HG03095 (cell line): ENCODE measurements around the gene PSMD14.

ENCODE experiments used
- ATAC-seq: cut with Tn5 transposase; IDR thresholded peaks from one replicate; pipeline ENCODE4 v1.9.1; 2021; ENCODE audit warnings: moderate library complexity; ENCODE audit not compliant: unreplicated experiment

PSMD14 gene

DNA sequence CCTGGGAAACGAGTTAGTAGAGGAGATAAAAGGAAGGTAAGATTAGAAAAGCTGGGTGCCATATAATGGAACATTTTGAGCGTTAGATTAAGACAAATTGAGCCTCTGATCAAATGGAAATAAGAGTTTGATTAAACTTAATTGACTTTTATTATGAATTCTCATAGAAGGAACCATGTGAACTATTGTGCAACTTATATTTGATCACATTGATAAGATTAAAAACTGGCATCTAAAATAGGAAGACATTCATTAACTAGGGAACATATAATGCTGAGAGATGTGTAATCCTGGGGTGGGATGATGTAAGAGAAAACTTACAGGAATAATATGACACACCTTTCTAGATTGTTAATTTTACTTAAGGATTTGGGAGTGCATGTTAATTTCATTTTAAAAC is 130.4 kb downstream of the PSMD14 start:
- ATAC-seq = no peak

DNA sequence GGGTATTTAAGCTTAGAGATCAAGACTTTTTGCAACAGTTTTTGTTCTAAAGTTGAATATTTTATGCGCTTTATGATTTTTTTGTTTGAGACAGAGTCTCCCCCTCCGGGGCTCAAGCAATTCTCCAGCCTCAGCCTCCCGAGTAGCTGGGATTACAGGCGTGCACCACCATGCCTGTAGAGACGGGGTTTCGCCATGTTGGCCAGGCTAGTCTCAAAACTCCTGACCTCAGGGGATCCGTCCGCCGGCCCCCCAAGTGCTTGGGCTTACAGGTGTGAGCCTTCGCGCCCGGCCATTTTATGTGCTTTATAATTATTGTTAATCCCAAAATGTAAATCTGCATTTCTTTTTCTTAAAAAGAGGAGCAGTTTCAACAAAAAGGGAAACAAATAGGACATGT is 136.9 kb downstream of the PSMD14 start:
- no peak for ATAC-seq

DNA sequence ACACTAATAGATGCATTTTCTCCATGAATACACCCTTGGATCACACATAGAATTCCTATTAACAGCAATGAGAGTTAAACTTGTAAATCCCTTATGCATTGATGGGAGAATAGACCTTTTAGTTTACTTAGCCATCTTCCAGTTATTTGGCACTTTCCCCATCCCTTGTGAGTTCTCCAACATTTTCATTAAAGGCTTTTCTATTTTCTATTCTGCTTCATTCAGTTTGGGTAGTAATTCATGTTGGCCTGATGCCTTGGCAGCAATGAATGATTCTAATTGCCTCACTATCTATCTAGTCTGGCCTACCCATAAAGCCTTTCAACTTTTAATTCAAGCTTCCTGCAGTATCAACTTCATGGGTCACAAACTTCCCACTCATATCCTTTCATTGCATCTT is 140.2 kb downstream of the PSMD14 start:
- no peak for ATAC-seq
